Adipose tissue (tissue), 3 donors: ENCODE measurements around the gene ETS1. TPM values are rescaled to one million over a fixed set of nuclear protein-coding genes. Genes with fewer than 3 reads are reported as not detected.

Experiments used
- H3K27ac ChIP-seq: one replicate; pipeline ENCODE4 v1.5.1; 2013; ENCODE audit warnings: low read depth, low read length
- WGBS, 3 donors: extraction: QIAGEN DNeasy Blood & Tissue Kit; methylation state at CpG; one replicate each; pipeline ENCODE4 v1.1.7; 2013; 5-methylcytosine and 5-hydroxymethylcytosine counted together
- polyA plus RNA-seq, 3 donors: library from polyadenylated mRNA; stranded (reverse); fragments of 200-250 nt; gene quantifications; one replicate each; pipeline ENCODE4 v1.2.3, GENCODE V29; 2013
- donor health status: healthy with polysubstance abuse.
- donor health status: Bipolar disorder and iron deficiency.
- donor health status: healthy.

ETS1 gene, protein sequence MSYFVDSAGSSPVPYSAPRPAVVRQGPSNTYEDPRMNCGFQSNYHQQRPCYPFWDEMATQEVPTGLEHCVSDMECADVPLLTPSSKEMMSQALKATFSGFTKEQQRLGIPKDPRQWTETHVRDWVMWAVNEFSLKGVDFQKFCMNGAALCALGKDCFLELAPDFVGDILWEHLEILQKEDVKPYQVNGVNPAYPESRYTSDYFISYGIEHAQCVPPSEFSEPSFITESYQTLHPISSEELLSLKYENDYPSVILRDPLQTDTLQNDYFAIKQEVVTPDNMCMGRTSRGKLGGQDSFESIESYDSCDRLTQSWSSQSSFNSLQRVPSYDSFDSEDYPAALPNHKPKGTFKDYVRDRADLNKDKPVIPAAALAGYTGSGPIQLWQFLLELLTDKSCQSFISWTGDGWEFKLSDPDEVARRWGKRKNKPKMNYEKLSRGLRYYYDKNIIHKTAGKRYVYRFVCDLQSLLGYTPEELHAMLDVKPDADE
- 10 to 100 TPM; 13.7 to 89.4 (median 51.5) TPM for polyA plus RNA-seq

DNA sequence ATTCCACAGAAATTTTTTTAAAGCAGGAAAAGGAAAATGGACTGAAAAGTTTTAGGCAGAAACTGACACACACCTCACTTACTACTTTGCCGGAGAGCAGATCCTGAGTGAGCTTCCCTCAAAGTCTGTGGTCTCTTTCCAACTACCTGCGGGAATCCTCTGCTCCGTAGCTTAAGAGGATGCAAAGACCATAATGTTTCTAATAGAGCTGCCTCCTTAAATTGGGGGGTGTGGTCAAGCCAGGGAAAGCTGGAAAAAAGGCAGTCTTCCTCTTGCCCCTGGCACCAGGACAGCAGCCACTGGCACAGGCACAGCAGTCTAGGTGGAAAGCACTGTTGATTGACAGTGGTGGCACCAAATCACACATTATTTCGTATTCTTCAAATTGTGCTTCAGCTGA, at the start of gene ETS1:
TSS of gene ETS1 (minus strand) at position 144 of the 400 bp plus-strand sequence. CDS start 14,428 bp downstream, outside the sequence.
- no peak within 1 kb of the TSS for H3K27ac ChIP-seq
- WGBS, 3 donors, result 28 to 45% (median 38%) methylated on average over 4 of the region's 4 CpGs

DNA sequence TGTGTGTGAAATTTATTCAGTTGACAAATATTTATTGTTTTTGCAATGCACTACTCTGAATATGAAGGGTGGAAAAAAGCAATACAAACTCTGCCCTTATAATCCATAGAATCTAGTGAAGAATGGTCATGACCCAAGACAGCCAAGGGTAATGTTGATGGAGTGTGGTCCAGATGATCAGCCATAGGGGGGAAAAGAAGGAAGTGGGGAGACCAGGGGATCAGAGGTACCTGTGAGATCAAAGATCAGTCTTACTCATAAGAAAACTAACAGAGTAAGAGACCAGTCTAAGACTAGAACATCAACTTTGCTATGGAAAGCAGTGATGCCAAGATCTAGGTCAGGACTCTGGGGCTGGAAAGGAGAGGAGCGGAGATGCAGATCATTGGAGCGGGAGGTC, 47.0 kb upstream of the ETS1 start:
- 97 to 100% (median 100%) methylated on average over 2 of the region's 2 CpGs for WGBS, 3 donors

DNA sequence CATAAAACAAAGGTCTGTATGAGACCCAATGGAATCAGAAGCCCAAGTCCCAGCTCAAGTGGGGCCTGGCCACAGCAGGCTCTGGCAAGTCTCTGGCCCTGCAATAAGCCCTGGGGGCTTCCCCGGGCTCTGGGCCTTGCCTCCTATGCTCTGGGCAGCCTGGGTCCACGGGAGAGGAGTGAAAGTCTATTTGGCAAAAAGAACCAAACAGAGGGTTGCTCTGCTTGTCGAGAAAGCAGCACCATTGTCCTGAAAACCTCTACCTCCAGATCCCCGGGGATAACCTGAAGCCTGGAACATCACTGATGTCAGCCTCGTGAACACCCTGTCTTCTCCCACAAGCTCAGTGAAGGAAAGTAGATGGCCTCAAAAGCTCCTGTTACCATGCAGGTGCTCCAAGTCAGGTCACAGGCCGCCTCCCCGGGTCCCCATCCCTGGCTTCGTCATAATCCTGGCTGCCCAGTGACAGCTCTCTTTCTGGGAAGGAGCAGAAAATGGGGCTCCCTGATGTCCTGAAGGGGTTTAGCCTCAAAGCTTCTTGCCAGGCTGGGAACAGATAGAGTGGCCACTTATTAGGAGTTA, 46.1 kb upstream of the ETS1 start:
- 77 to 83% (median 82%) methylated on average over 8 of the region's 8 CpGs for WGBS, 3 donors
- H3K27ac ChIP-seq, result no peak overlapping the region

More for the DNA sequence above, 47.0 kb upstream of the ETS1 start:
- no peak overlapping the region for H3K27ac ChIP-seq

DNA sequence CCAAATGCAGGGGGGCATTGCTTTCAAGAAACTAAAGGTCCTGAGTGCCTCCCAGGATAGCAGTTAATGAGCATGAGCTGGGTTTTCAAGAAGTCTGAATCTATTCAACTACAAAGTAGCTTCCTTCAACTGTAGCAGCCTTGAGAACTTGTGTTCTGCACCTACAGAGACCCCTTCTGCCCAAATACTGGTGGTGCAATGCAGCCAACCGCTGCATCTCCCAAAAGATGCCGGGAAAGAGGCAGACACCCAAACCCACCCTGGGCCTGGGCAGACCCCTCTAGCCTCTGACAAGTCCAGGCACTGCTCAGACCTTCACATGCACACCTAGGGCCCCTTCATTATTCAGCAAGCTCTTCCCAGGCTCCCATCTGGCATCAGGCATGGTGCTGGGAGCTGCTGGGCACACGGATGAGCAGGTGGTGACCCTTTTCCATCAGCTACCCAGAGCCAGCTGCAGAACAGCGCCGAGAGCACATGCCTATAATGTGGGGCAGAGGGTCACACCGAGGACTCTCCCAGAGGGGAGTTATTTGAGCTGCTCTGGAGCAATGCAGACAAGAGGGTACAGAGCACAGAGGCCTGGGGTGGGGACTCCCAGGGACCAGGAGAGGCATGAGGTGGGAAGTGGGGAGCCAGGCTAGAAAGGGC, 44.9 kb upstream of the ETS1 start:
- WGBS, 3 donors, result 42 to 47% (median 43%) methylated on average over 6 of the region's 6 CpGs
- H3K27ac ChIP-seq, result no peak overlapping the region

DNA sequence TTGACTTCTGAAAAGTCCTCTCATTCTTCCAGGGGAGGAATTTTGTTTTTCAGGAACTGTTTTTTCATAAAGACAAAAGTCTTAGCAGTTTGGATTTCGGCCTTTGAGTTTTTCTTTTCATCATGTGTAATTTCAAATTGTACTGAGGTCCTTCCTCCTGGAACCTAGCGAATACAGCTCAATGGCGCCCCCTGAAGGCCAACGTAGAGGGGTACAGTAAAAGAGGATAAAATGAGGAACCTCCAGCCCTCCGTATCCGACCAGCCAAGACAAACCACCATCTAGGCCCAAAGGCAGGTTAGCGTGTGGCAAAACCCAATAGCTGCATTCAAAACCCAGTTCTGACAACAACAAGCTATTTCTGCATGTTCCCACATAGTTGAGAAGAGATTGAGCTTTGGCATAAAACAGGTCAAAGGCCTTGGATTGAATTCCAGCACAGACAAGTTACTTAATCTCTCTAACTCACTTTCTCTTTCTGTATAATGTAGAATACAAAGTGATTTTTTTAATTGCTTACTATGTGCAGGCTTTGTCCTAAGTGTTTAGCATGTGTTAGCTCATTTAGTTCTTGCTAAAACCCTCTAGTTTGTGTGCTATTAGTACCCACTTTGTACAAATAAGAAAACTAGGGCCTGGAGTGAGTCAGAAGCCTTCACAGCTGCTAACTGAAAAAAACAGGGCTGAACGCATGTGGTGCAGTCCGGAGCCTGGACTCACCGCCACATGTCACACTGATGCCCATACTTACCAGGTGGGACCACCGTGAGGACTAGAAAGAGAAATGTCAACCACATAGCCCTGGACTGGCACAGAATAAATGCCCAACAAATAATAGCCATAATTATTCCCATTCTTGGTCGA, 43.2 kb upstream of the ETS1 start:
- H3K27ac ChIP-seq, result no peak overlapping the region
- WGBS, 3 donors, result 29 to 37% (median 29%) methylated on average over 12 of the region's 12 CpGs

DNA sequence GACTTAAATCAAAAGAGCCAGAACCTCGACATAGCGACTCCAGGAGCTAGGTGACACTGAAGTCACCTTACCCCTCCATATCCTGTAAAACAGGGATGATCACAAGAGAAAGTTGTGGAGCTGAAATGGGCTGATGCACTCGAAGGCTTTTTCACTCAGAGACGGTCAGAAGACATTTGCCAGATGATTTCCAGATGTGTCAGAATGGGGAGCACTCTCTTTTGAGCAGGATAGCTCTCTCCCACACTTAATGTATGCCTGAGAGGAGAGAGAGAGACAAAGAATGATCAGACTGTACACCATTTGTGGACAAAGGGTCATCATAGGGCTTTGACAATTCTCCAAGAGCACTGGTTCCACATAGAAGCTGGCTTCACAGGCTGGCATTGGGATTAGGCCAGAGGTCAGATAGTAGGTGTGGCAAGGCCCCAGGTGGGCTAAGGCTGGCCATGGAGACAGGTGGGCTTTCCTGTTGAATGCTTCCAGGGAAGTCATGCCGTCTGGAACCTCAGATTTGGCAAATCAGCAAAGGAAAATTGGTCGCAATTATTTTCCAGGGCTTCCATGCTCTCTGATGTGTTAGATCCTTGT, 42.3 kb upstream of the ETS1 start:
- 64 to 69% (median 66%) methylated on average over 6 of the region's 6 CpGs for WGBS, 3 donors

DNA sequence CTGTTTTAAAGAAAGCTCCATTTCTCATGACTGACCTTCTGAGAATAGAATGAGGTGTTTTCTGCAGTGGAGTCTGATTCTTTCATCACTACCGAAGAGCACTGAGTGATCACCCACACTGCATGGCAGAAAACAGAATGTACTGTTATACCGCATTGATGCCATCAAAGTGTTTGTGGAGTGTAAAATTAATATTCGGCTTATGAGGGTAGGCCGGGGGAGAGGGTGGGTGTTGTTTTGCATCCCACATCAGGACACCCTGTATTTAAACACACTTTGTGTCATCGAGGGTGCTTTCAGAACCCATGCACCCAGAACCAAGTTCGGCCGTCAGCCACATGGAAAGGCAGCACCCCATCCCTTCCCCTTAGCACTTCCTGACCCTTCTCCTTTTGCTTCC, 41.3 kb upstream of the ETS1 start:
- WGBS, 3 donors, result 81 to 94% (median 87%) methylated on average over 7 of the region's 7 CpGs
- no peak overlapping the region for H3K27ac ChIP-seq

More for the DNA sequence above, 42.3 kb upstream of the ETS1 start:
- no peak overlapping the region for H3K27ac ChIP-seq

DNA sequence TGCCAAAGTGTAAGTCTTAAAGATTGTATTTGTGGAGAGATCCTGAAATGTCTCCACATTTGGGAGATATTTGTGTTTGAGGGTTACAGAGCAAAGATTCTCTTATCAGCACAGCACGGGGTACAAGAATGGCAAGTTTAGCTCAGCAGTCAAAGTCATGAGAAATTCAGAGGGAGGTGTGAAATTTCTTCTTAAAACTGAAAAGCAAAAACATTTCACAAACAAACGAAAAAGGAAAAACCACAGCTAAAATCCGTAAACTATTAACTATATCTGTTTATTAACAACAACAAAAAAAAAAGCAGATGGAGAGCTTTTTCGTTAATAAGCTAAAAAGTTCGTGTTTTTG, 40.9 kb upstream of the ETS1 start:
- 74 to 90% (median 87%) methylated on average over 5 of the region's 5 CpGs for WGBS, 3 donors
- H3K27ac ChIP-seq, result no peak overlapping the region

DNA sequence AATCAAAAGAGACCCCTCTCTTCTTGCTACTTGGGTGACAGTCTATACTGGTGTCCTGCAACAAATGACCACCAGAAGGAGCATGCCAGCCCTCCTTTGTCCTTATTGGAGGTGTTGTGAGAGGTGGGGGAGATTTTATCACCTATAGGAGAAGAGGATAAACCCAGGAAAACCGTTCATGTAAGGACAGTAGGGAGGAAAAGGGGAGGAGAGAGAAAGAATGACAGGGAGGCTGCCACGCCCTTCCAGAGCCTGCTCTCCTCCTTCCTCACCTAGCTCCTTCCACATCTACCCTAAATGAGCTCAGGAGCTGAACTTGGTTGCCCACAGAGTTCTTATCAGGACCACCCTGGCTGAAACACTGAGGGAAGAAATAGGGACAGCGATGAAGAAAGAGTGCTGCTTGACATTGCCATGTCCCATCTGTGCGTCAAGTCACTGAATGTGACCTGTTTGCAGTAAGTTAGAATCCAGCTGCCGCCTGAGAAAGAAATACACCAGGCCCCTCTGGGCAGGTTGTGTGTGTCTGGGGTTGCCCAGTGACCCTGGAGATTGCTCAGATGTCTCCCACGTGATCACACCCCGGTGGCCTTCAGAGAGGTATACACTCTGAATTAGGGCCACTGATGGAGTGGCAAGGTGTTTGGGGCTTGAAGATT, 40.4 kb upstream of the ETS1 start:
- H3K27ac ChIP-seq, result no peak overlapping the region
- WGBS, 3 donors, result 81 to 89% (median 81%) methylated on average over 7 of the region's 7 CpGs

DNA sequence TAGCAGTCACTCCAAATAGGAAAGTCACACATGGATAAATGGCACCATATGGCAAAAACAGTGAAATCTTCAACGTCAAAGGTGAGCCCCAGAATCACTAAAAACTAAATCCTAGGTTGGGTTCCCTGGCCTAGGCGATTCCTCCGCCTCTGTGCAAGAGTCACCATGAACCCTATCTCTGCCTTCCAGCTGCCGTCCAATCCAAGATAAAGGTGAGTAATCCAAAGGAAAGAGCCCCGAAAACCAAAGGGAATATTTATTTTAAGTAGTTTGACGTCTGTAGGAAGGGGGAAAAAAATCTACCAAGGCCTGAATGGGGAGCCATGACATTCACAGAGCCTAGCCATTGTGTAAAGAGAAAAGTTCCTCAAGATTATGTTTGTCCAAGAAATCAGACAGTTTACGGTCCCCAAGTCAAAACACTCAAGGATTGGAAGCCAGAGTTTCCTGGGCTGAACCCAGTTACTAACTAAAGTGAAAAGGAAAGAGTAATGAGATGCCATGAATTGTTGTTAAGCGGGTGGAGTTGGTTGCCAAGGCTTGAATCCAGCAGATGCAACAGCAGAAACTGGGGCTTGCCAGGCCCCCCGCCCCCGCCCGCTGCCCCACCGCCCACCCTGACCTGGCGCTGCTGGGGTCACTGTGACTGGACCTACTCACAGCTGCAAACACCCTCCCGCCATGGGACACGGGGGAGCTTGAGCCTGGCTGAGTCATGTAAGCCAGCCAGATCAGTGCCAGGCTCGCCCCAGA, 39.7 kb upstream of the ETS1 start:
- H3K27ac ChIP-seq, result no peak overlapping the region

DNA sequence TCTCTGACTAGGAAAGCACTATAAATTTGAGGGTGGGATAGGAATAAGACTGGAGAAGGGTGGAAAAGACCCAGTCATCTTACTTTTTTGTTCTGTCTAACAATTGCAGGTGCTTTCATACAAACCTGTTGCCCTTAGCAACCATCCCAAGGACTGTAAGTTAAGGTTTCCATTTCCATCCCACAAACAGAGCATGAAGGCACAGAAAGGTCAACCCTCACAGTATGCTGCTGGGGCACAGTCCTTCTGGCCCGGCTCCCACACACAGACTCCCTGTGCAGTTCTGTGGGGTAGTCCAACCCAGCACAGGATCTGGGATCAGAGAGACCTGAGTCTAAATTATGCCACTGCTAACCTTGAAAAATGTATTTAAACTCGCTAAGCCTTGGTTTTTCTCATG, 38.4 kb upstream of the ETS1 start:
- no peak overlapping the region for H3K27ac ChIP-seq
- WGBS, 3 donors, result 86 to 95% (median 95%) methylated on average over 2 of the region's 2 CpGs

More for the DNA sequence above, 39.7 kb upstream of the ETS1 start:
- WGBS, 3 donors, result 83 to 88% (median 84%) methylated on average over 16 of the region's 16 CpGs

DNA sequence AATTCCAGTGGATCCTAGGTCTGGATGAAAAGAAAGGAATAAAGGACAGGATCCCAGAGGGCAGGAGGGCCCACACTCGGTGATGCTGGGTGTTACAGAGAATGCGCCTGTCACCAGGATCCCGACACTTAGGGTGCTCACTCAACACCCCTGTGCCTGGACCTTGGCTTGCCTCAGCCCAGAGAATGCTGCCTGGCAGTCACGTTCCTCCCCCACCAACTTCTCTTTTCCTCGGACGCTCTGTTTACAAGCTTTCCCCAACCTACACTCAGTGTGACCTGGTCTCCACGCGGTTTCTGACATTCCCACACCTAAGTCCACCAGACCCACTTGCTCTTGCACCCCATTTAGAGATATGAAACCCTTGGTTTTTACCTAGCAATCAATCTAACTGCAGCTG, 38.0 kb upstream of the ETS1 start:
- no peak overlapping the region for H3K27ac ChIP-seq
- WGBS, 3 donors, result 58 to 81% (median 66%) methylated on average over 8 of the region's 8 CpGs

DNA sequence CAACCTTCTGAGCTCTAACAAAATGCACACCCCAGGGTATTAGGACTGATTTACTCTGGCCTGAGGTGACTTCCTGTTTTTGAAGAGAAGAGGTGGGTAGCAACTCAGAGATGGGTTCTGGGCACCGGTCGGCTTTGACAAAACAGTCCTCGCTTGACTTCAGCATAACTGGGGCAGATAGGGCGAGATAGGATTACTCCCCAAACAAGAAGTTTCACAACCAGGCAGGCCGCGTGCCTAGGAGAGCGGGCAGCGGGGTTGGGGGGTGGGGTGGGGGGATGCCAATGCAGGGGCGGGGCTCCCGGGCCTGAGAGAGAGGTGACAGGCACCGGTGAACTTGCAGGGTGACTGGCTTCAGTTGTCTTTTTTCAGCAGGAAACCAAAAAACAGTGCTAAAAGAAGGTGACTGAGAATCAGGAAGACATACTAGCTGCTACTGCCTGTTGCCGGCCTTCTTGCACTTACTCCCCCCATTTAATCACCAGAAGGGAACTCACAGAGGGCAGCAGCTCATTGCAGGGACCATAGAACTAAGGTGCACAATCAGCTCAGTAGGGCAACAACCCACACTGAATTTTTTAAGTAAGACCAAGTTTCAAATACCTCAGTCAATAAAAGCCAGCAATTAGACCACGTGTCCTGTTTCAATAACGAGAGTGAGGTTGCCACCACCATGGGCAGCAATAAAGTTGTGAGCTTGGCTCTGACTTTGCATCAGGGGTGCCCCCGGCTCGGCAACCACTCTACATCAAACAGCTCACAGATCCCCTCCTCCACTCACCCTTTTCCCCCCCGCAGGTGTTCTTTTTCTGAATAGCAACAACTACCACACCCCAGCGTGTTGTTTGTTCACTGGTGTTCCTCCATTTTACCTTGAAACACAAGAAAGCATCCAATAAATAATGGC, 37.2 kb upstream of the ETS1 start:
- 56 to 67% (median 63%) methylated on average over 18 of the region's 18 CpGs for WGBS, 3 donors
- no peak overlapping the region for H3K27ac ChIP-seq

DNA sequence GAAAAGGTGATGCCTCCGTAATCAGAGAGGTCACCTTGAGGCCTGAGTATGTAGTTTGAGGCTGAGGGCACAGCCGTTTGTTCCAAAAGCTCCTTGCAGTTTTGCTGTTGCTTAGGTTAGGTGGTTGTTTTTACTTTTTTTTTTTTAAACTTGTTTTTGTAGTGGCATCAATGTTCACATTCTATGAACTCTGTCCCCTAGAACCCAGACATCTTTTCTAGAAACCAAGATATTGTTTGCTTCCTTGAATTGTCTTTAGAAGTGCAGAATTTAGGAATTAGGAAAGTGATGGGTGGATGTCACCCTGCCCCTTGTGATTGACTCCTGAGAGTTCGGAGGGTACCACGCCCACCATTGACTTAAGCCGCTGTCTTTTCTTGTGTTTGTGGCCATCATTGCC, 35.7 kb upstream of the ETS1 start:
- H3K27ac ChIP-seq, result no peak overlapping the region
- WGBS, 3 donors, result 76 to 91% (median 89%) methylated on average over 5 of the region's 5 CpGs

DNA sequence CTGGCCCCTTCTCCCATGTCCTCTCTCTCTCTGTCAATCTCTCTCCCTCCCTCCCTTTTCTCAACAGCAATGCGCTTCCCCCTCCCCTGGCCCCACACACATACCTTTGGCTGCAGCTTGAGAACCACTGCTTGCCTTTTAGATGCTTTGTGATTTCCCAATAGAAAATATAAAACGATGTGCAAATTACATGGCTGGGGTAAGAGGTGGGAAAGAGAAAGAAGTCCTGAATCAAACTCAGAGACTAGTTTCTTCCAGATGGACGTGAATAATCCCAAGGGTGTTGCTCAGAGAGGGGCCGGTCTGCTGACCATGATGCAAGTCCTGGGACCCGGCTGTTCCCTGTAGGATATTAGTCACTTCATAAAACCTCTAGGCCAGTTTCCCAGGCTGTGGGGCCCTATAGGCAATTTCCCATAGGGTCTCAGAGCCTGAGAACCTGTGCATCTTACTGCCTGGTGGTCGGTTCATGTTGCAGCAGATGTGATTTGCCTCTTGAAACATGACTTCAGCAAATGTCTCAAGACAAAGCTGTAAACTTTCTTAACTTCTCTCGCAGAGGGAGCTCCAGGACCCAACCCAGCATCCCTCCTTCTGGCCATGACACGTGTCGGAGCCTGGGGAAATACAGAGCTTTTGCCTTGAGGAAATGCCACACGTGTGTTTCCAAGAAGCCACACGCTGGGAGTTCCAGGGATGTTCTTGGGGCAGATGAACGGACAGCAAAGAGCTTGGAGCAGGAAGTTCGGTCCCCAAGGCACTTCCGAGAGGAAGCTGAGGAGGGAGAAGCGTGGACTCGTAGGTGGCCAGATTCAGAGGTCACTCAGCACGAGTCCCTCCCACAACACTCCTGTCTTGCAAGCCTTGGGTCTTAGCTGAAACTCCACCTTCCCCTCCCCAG, 34.5 kb upstream of the ETS1 start:
- no peak overlapping the region for H3K27ac ChIP-seq
- 54 to 72% (median 63%) methylated on average over 17 of the region's 17 CpGs for WGBS, 3 donors
